GM19463 (cell line): Measurements from ENCODE around the gene RANBP17.
"Not testable (repeated sequence)": the region's sequence is repeated elsewhere in the genome, so short reads cannot be mapped to it uniquely, and the experiment has no call there.

Experiments
- ATAC-seq: cut with Tn5 transposase; IDR thresholded peaks from one replicate; pipeline ENCODE4 v1.9.1; 2021; ENCODE audit warnings: mild to moderate bottlenecking, moderate library complexity; ENCODE audit not compliant: unreplicated experiment

The RANBP17 gene

DNA sequence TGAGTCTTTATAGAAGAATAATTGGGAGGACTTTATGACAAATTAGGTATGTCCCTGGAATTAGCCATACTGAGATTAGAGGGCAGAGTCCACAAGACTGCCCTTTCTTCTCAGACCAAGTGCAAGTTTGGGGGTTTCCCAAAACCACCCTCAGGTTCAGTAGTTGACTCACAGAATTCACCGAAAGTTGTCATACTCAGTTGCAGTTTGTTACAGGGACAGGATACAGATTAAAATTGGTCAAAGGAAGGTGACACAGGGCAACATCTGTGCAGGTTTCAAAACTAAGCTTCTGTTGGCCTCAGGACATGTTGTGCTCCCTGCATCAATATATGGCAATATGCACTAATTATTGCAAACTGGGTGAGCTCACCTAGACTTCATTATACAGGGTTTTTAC is 3.8 kb downstream of the RANBP17 start:
- ATAC-seq: peak; percentile 90

GRCh38 chr5:170867825-170868224 is 6.0 kb downstream of the RANBP17 start:
- no peak for ATAC-seq

- ATAC-seq: not testable (repeated sequence)
Observed at GRCh38 chr5:170870390-170870789, 8.6 kb downstream of the RANBP17 start.

DNA sequence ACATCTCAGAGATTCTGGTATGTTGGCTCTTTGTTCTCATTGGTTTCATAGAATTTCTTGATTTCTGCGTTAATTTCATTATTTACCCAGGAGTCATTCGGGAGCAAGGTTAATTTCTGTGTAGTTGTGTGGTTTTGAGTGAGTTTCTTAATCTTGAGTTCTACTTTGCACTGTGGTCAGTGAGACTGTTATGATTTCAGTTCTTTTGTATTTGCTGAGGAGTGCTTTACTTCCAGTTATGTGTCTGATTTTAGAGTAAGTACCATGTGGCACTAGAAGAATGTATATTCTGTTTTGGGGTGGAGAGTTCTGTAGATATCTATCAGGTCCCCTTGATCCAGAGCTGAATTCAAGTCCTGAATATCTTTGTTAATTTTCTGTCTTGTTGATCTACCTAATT is 12.2 kb downstream of the RANBP17 start:
- no peak for ATAC-seq

- no peak for ATAC-seq
Observed at GRCh38 chr5:170875811-170876210, 14.0 kb downstream of the RANBP17 start.

DNA sequence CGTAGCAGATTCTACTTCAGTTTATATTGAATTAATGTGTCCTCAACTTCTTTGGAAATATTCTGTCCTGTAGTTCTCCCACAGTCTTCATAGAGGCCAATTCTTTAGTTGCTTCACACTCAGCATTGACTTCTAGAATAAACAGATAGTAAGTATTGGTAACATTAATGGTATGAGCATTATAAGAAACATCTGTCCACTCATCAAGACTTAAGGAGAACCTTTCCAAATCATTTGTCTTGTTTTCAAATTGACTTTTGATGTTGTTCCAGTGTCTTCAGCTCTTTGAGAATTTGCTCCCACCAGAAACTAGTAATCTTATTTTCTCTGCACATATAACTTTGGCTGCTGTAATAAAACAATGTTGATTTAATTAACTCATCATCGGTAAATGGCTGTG is 18.3 kb downstream of the RANBP17 start:
- ATAC-seq: no peak

- no peak for ATAC-seq
Observed at GRCh38 chr5:170882345-170882744, 20.5 kb downstream of the RANBP17 start.

- no peak for ATAC-seq
Observed at GRCh38 chr5:170885256-170885655, 23.4 kb downstream of the RANBP17 start.

- ATAC-seq: no peak
Observed at GRCh38 chr5:170885809-170886208, 24.0 kb downstream of the RANBP17 start.

DNA sequence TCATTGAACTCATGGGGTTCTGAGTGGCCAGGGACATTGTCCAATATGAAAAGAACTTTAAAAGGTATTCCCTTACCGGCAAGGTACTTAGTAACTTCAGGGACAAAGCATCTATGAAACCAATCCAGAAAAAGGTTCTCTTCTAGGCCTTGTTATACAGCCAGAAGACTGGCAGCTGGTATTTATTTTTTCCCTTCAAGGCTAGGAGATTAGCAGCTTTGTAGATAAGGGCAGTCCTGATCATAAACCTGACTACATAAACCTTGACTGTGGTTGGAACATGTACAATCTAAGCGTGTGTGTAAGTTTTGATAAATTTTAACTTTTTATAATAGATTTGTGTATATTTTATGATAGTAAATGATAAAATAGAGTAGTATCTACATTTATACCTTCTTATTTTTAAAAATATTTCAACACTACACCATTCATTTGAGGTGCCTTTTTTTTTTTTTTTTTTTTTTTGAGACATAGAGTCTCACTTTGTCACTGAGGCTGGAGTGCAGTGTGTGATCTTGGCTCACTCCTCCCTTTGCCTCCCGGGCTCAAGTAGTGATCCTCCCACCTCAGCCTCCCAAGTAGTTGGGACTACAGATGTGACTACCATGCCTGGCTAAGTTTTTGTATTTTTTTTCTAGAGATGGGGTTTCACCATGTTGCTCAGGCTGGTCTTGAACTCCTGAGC is 24.5 kb downstream of the RANBP17 start:
- ATAC-seq: no peak

DNA sequence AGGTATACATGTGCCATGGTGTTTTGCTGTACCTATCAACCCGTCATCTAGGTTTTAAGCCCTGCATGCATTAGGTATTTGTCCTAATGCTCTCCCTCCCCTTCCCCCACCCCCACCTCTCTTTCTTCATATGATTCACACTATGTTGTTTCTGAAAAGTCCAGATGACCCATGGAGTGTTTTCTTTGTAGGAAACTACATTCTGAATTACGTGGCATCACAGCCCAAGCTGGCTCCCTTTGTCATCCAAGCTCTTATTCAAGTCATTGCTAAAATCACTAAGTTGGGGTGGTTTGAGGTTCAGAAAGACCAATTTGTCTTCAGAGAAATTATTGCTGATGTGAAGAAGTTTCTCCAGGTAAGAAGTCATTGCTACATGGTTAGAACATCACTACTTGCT is 30.4 kb downstream of the RANBP17 start:
- no peak for ATAC-seq

GRCh38 chr5:170894665-170895064 is 32.8 kb downstream of the RANBP17 start:
- no peak for ATAC-seq

DNA sequence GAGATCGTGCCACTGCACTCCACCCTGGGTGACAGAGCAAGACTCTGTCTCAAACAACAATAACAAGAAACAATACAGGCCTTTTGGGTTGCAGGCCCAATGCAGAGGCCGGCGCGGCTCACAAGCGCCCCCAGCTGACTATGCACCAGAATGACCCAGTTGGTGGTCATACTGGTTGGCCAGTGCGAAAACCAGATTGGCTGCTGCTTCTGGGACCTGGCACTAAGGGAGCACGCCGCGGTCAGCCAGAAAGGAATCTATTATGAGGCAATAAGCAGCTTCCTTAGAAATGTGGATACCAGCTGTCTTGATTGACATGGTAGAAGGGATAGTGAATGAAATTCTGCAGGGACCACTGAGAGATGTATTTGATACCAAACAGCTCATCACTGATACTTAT is 35.0 kb downstream of the RANBP17 start:
- ATAC-seq: no peak

DNA sequence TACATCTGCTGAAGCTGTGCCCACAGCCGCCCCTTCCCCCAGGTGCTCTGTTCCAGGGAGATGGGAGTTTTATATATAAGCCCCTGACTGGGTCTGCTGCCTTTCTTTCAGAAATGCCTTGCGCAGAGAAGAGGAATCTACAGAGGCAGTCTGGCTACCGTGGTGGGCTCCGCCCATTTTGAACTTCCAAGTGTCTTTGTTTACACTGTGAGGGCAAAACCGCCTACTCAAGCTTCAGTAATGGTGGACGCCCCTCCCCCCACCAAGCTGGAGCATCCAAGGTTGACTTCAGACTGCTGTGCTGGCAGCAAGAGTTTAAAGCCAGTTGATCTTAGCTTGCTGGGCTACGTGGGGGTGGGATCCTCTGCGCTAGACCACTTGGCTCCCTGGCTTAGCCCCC is 41.3 kb downstream of the RANBP17 start:
- ATAC-seq: no peak

- ATAC-seq: no peak
Observed at GRCh38 chr5:170907758-170908157, 45.9 kb downstream of the RANBP17 start.

DNA sequence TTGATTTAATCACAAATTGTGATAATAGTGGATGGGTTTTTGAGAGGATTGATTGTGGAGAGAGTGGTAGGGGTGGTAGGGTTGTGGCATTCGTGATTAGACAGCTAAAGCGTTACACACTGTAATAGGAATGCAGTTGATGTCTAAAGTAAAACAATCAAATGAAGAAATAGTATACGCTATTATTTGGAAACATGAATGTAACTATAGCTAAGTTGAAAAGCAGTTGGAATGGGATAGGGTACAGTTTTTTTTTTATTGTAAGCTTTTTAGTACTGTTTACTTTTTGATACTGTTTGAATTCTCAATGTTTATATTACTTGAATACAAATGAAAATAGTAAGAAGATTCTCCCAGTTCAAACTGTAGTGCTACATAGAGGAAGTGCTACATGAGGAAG is 51.8 kb downstream of the RANBP17 start:
- ATAC-seq: no peak

GRCh38 chr5:170917113-170917512 is 55.3 kb downstream of the RANBP17 start:
- ATAC-seq: no peak

DNA sequence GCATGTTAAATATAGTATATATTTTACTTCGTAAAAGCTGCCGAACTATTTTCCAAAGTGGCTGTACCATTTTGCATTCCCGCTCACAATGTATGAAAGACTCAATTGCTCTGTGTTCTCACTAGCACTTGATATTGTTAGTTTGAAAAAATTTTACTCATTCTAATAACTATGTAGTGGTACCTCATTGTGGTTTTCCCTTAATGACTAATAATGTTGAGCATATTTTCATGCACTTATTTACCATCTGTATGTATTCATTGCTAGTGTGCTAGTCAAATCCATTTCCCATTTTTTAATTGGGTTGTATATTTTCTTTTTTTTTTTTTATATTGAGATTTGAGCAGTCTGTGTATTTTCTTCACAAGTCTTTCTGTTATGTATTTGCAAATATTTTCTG is 58.4 kb downstream of the RANBP17 start:
- no peak for ATAC-seq

GRCh38 chr5:170922331-170922730 is 60.5 kb downstream of the RANBP17 start:
- ATAC-seq: not testable (repeated sequence)

DNA sequence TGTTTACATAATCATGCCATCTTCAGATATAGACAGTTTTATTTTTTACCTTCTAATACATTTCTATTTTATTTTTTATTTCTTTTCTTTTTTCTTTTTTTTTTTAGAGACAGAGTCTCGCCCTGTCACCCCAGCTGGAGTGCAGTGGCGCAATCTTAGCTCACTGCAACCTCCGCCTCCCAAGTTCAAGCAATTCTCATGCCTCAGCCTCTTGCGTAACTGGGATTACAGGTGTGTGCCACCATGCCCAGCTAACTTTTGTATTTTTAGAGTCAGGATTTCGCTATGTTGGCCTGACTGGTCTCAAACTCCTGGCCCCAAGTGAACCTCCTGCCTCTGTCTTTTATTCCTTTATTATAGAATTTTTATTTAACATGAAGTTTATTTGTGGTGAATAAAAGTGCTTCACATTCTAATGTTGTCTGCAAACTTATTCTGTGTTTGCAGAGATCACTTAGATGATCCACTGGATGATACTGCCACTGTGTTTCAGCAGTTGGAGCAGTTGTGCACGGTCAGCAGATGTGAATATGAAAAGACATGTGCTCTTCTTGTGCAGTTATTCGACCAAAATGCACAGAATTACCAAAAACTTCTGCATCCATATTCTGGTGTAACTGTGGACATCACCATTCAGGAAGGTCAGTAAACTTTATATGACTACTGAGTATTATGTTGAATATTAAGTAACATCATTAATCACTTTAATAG is 62.2 kb downstream of the RANBP17 start:
- ATAC-seq: no peak

- ATAC-seq: not testable (repeated sequence)
Observed at GRCh38 chr5:170935534-170936218, 73.9 kb downstream of the RANBP17 start.

DNA sequence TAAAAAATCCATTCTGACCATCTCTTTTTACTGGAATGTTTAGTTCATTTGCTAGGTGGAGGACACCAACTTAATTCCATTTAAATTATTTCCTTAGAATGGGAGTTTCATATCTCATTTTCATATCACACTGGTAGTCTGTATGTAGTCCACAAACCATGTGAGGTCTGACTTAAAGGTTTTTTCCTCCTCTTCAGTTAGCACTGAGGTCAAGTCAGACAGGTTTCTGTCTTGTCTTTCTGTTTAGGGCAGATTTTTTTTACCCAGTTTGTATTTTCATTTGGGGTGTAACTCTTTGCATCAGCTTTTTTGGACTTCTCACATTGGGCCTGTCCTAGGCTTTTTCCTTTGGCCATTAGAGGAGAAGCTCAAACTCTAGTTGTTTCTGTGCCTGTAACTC is 75.3 kb downstream of the RANBP17 start:
- no peak for ATAC-seq
